ENCODE measurements around the gene ABCB8. TPM values are rescaled to one million over a fixed set of nuclear protein-coding genes. Genes with fewer than 3 reads are reported as not detected.

Gene ABCB8
- total RNA-seq, 4 donors from 2014 or later, result 22.9 to 35.2 (median 27.6) TPM

GRCh38 chr7:151088856-151089699 is 60.8 kb downstream of the ABCB8 start:
- WGBS, 2 donors, result 10 to 12% methylated on average over 30 of the region's 30 CpGs
- intact Hi-C loops (cut with DNase I; ENCODE audit: low total_unique reads), result no loop called here
- H3K4me3 ChIP-seq (ENCODE audit: low read depth, poor library complexity, severe bottlenecking), result no peak overlapping the region
- peak; percentile 86 to 97 for DNase-seq (ENCODE audit: low spot score in 2 of 2)
- no peak for TF ChIP-seq CTCF (IDR thresholded peaks at IDR 0.05)
- TF ChIP-seq POLR2A (IDR thresholded peaks at IDR 0.05), result no peak

- WGBS, 2 donors, result 72 to 76% methylated on average over 18 to 22 of the region's 22 CpGs
- intact Hi-C loops (cut with DNase I; ENCODE audit: low total_unique reads), result no loop called here
- no peak for DNase-seq (ENCODE audit: low spot score in 2 of 2)
- TF ChIP-seq POLR2A (IDR thresholded peaks at IDR 0.05) (no peak), CTCF (IDR thresholded peaks at IDR 0.05) (no peak)
- H3K4me3 ChIP-seq (ENCODE audit: low read depth, poor library complexity, severe bottlenecking), result no peak overlapping the region
Observed at GRCh38 chr7:151089893-151090730, 61.9 kb downstream of the ABCB8 start.

GRCh38 chr7:151091003-151091402 is 62.8 kb downstream of the ABCB8 start:
- TF ChIP-seq CTCF (IDR thresholded peaks at IDR 0.05) (no peak), POLR2A (IDR thresholded peaks at IDR 0.05) (no peak)
- no peak overlapping the region for H3K4me3 ChIP-seq (ENCODE audit: low read depth, poor library complexity, severe bottlenecking)
- DNase-seq (ENCODE audit: low spot score in 2 of 2), result no peak
- 90 to 92% methylated on average over 7 of the region's 7 CpGs for WGBS, 2 donors
- intact Hi-C loops (cut with DNase I; ENCODE audit: low total_unique reads), result no loop called here

- intact Hi-C loops (cut with DNase I; ENCODE audit: low total_unique reads), result no loop called here
- H3K4me3 ChIP-seq (ENCODE audit: low read depth, poor library complexity, severe bottlenecking), result no peak overlapping the region
- no peak for DNase-seq (ENCODE audit: low spot score in 2 of 2)
- TF ChIP-seq CTCF (IDR thresholded peaks at IDR 0.05), result no peak
- no peak for TF ChIP-seq POLR2A (IDR thresholded peaks at IDR 0.05)
- WGBS, 2 donors, result 56 to 58% methylated on average over 6 of the region's 6 CpGs
Observed at GRCh38 chr7:151091431-151091830, 63.2 kb downstream of the ABCB8 start.

- 88 to 90% methylated on average over 14 of the region's 14 CpGs for WGBS, 2 donors
- intact Hi-C loops (cut with DNase I; ENCODE audit: low total_unique reads), result no loop called here
- TF ChIP-seq POLR2A (IDR thresholded peaks at IDR 0.05), result no peak
- no peak for TF ChIP-seq CTCF (IDR thresholded peaks at IDR 0.05)
- H3K4me3 ChIP-seq (ENCODE audit: low read depth, poor library complexity, severe bottlenecking), result no peak overlapping the region
- no peak for DNase-seq (ENCODE audit: low spot score in 2 of 2)
Observed at GRCh38 chr7:151091988-151092387, 63.7 kb downstream of the ABCB8 start.
